HG03175 (cell line): ENCODE measurements around the gene PSAPL1.

Source experiments
- ATAC-seq: cut with Tn5 transposase; IDR thresholded peaks from one replicate; pipeline ENCODE4 v1.9.1; 2021; ENCODE audit warnings: mild to moderate bottlenecking, moderate library complexity; ENCODE audit not compliant: unreplicated experiment

The PSAPL1 gene

DNA sequence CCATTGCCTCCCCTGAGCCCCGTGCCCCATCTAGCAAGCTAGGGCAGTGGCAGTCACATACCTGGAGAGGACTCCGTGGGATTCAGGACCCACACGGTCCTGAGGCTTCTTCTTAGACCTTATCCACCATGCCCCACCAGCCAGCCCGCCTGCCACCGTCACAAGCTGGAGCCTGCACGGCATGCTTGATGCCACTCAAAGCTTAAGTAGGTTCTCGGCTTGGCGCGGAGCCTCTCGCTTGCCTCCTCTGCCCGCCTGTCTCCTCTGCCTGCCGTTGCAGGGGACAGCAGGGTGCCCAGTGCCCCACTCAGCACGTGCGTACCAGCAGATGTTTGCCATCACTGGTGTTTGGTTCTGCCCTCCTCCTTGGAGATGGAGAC, 14.1 kb downstream of the PSAPL1 start:
- ATAC-seq = no peak

DNA sequence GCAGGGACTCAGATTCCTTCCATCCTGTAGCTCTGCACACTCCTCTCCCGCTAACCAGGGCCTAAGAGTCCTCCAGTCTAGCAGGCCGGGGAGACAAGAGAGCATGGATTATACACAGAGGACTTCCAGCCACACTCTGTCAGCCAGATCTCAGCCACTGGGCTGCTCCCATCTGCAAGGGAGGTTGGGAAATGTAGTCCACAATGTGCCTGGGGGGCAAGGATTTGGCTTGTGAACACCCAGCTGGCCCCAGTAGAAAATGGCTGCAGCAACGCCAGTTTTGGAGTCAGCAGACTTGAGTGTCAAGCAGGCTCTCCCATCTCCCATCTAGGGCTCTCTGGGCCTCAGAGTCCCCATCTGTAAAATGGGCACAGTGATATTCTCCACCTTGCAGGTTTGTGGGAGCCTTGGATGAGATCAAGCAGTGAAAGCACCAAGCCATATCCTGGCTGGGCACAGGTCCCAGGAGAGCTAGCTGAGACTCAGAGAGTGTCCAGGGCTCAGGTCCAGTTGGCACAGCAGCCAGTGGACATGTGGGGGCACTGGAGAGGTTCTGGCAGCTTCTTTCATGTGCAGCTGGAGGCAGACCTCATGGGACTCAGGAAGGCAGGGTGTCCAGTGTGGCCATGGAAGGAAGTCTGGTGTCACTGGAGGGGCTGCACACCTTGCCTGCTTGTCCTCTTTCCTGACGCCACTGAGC, 14.6 kb downstream of the PSAPL1 start:
- ATAC-seq = no peak

GRCh38 chr4:7418131-7418943, 16.4 kb downstream of the PSAPL1 start:
- ATAC-seq = no peak

DNA sequence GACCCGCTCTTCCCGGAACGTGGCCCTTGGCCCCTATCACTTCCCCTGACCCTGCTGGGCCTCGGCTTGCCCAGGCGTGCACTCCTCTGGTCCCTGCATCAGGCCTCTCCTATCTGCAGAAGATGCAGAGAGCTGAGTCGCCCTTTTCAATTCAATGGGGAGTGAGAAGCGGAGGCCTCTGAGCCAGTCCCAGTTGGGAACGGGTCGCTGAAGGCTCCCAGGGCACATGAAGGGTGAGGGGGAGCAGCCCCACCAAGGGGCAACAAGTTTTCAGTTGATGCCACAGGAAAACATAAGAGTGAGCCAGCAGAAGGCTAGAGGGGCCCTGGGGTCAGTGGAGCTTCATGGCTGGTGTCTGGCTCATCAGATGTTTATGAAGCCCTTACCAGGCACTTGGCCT, 17.1 kb downstream of the PSAPL1 start:
- no peak for ATAC-seq

- no peak for ATAC-seq
Measured at GRCh38 chr4:7416745-7417432, 17.8 kb downstream of the PSAPL1 start.

DNA sequence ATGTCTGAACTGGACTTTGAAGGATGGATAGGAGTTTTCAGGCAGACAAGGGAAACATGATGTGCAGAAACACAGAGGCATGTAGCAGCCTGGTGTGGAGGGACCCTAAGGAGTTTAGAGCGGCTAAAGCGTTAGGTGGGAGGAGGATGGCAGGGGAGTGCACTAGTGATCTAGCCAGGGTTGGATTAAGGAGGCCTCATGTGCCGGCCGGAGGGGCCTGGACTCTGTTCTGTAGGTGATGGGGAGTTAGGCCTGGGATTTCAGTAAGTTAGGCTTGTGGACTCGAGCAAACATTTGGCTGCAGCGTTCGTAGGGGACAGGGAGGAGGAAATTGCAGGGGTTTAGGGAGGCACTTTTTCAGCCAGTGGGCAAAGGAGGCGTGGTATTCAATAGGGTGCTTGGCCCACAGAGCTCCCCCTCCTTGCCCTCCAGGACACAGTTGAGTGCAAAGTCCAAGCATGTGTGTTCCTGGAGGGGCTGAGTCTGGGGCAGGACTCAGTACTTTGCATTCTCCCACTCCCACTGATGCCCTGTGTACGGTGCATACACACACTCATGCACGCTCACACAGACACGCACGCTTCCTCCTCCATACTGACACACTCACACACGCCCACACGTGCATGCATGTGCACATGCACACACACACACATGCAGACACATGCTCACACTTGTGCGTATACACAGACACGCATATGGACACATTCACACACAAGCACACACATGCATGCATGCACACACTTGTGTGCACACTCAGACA, 18.6 kb downstream of the PSAPL1 start:
- no peak for ATAC-seq

DNA sequence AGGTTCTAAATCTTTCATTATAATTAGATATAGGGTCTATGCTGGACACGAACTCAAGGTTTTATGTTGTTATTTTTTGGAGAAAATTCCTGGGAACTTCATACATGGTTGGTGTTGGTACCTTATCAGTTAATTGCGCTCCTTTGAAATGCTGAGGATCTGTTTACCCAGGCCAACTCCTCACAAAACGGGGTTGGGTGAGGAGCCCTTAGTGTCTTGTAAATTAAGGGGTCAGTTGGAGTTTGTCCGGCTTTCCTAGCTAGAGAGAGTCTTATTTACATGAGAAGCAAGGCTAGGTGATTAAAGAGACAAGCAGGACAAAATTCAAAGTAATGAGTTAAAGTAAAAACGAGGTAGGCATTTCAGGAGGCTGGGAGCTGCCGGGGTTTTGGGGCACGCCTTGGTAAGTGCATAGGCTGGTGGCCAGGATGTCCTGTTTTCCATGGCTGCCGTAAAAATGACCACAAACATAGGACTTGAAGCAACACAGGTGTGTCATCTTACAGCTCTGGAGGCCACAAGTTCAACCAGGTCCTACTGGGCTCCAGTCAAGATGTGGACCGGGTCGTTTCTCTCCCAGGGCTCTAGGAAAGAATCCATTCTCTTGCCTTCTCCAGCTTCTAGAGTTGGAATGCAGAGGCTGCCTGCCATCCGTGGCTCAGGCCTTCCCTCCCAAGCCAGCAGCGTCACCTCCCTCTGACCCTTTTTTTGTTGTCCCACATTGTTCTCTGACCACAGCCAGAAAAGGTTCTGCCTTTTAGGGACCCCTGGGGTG, 19.8 kb downstream of the PSAPL1 start:
- no peak for ATAC-seq

GRCh38 chr4:7414046-7414445, 20.7 kb downstream of the PSAPL1 start:
- ATAC-seq = peak; percentile 3

DNA sequence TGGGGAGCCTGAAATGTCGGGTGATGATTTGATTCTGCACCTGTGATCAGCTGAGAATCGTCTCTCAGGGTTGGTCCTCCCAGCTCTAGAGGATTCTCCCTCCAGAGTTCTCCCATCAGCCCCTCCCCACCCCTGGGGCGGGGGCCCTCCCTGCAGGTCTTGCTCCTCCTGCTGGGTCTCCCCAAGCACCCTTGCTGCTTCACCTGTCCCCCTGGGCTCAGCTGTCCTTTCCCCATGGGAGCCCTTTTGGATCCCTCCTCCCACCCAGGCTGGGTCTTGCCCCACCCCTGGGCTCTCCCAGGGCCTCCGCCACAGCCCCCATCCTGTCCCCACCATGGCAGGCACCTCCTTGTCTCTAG, 22.2 kb downstream of the PSAPL1 start:
- ATAC-seq = no peak

GRCh38 chr4:7411896-7412553, 22.7 kb downstream of the PSAPL1 start:
- ATAC-seq = no peak

DNA sequence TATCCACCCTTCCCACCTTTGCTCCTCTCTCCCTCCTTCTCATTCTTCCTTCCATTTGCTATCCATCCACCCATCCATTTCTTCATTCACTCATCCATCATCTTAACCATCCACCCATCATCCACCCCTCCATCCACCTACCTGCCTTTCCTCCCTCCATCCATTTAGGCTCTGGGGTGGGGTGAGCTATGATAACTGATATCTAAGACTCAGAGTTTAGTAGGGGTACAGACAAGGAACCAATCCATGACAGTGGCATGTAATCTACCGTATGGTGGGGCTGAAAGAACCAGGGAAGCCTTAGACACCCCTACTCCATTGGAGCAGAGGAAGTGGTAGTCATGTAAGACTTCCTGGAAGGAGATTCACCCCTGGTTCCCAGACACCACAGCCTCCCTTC, 23.2 kb downstream of the PSAPL1 start:
- ATAC-seq = no peak

DNA sequence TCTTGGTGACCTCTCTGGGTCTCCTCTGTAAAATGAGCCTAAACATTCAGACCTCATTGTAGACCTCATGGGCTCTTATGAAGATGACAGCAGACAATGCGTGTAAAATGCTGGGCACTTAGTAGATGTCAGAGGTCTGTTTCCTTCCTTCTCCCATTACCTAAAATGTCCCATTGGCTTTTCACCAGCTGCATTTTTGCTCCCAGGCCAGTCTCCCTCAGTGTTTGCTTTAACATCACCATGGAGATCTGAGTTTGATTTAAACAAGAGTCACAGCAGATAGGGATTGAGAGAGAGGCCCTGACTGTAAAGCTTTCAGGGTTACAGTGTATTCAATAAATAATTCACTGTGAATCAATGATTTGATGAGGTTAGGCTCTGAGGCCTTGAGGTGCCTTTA, 24.3 kb downstream of the PSAPL1 start:
- ATAC-seq = no peak

- no peak for ATAC-seq
Measured at GRCh38 chr4:7408166-7408565, 26.6 kb downstream of the PSAPL1 start.

GRCh38 chr4:7403001-7403400, 31.7 kb downstream of the PSAPL1 start:
- ATAC-seq = no peak

- no peak for ATAC-seq
Measured at GRCh38 chr4:7402526-7402925, 32.2 kb downstream of the PSAPL1 start.

DNA sequence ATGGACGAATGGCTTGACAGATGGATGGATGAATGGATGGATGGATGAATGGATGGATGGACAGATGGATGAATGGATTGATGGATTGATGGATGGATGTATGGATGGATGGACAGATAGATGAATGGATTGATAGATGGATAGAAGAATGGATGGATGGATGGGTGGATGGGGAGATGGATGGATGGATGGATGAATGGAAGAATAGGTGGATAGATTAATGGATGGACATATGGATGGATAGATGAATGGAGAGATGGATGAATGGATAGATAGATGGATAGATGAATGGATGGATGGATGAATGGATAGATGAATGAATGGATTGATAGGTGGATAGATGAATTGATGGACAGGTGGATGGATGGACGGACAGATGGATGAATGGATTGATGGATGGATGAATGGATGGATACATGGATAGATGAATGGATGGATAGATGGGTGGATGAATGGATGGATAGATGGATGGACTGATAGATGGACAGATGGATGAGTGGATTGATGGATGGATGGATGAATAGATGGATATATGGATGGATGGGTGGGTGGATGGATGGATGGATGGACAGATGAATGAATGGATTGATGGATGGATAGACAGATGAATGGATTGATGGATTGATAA, 33.9 kb downstream of the PSAPL1 start:
- no peak for ATAC-seq

DNA sequence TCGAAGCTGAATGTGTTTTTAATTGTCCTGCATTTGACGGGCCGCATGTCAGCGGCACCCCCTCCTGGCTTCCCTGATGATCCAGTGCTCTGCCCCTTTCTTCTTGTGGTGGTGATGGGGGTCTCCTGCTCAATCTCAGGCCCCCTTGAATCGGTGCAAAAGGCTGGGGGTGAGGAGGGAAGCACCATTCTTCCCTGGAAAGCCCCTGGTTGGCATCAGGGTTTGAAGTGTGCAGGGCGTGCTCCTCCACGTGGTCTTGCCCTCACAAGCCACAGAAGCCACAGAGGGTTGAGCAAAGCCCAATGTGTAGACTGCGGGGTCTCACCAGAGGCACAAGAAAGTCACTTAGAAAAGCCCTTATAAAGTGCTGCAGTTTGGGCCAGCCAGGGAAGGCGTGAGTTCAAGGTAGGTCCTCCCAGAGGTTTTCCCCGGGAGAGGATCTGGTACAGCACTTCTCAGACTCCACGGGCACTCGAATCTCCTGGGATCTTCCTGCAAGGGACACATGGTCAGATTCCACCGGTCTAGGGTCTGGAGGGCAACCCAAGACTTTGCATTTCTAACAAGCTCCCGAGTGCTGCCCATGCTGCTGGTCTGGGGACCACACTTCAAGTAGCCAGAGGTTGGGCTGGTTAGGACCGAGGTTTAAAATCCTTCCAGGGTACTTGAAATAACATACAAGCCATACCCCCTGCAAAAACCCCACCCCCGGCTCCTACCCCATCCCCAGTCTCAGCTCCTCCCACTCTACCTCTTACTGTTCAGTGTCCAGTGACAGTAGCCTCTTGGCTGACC, 35.1 kb downstream of the PSAPL1 start:
- ATAC-seq = no peak

DNA sequence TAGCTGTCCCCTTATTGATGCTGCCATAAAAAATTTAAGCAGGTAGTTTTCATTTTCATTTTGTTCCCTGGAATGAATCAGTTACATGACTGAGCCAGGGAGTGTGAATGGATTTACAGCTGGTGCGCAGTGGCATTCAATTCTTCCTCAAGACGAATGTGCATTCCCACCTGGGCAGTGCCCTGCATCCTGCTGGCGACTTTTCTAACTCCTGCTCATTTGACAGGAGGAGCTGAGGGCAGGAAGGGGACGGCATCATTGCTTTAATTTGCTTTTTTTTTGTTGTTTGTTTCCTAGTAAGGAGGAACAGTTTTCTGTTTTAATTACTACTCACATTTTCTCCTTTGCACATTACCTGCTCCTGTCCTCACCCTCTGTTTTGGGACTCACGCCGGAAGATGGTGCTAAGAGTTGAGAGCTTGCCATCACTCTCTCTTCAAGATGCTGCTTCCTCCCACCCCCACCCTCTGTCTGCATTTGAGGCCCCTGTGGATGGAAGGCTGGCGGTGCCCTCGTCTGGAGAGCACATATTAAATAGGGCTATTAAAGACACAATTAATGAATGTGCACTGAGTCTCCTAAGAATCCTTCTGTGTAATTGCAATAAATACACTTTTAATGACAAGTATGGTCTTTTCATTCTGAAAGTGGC, 35.8 kb downstream of the PSAPL1 start:
- no peak for ATAC-seq
